ENCODE results near the gene FTH1. TPM values are rescaled to one million over a fixed set of nuclear protein-coding genes. Genes with fewer than 3 reads are reported as not detected.

Gene FTH1
- polyA plus RNA-seq, 4 donors, result 3,413 to 10,000 (median 8,267) TPM

DNA sequence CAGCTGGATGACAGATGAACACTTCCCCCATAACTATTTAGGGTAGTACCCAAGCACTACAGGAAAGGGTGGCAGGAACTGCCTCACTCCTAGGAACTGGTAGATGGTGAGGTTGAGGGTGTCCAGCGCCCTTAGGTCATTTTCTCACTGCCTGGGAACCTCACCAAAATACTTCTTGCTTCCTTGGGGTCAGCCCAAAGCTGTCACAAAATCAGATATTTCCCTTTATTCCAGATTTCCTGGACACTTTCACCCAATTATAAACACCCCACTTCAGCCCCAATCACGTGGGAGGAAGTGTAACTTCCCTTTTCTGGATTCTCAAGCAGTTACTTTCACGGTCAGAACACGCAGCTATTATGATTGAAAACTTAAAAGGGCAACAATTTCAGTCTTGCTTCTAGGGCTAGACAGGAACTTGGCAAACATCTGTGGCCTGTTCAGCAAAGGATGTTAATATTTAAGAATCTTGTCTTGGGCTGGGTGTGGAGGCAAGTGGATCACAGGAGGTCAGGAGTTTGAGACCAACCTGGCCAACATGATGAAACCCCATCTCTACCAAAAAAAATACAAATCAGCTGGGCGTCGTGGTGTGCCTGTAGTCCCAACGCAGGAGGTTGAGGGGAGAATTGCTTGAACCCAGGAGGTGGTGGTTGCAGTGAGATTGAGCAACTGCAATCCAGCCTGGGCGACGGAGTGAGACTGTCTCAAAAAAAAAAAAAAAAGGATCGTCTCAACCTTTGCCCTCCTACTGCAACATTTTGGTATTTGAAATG is 4.0 kb downstream of the FTH1 start:
- H3K27me3 ChIP-seq (ENCODE audit: control insufficient read depth in 3 of 3, insufficient read depth in 3 of 3, low read length in 3 of 3), result no peaks in the 10 kb centered on the region
- DNase-seq, result peak in 1 of 2 donors; percentile 42
- H3K4me3 ChIP-seq (ENCODE audit: low read depth in 1 of 3, low read length in 3 of 3), result no peak overlapping the region
- peak overlapping the region; percentile 76 to 99 (median 77) for H3K27ac ChIP-seq (ENCODE audit: low read depth in 1 of 3, low read length in 2 of 3)
- H3K9me3 ChIP-seq (ENCODE audit: control insufficient read depth in 2 of 2, insufficient read depth in 1 of 2, low read depth in 1 of 2, low read length in 1 of 2), result no peaks in the 10 kb centered on the region
- WGBS, 3 donors, result 20 to 31% (median 30%) methylated on average over 10 of the region's 10 CpGs
- peaks cover 0 to 57% (median 7%) of the 10 kb centered on the region in 3 donors for H3K36me3 ChIP-seq (ENCODE audit: control insufficient read depth in 3 of 3, insufficient read depth in 2 of 3, low read depth in 1 of 3, low read length in 3 of 3)
- FAIRE-seq, result no peak
- H3K4me1 ChIP-seq (ENCODE audit: control insufficient read depth in 3 of 3, insufficient read depth in 2 of 3, low read depth in 1 of 3, low read length in 2 of 3), result peaks cover 0 to 66% (median 3%) of the 10 kb centered on the region in 3 donors

DNA sequence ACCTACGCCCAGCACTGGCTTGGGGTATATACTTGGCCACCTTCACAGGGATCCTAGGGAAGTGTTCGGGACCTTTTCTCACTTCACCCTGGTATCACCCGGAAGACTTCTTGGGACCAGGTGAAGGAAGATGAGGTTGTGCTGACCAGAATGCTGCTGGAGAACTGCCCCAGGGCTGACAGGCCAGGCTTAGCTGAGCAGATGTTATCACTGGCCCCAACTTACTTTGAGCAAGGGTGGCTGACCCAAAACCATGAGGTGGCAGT is 4.5 kb downstream of the FTH1 start:
- no peak for DNase-seq
- Histone ChIP-seq H3K36me3 (ENCODE audit: control insufficient read depth in 3 of 3, insufficient read depth in 2 of 3, low read depth in 1 of 3, low read length in 3 of 3) (peaks cover 0 to 62% (median 7%) of the 10 kb centered on the region in 3 donors), H3K27me3 (ENCODE audit: control insufficient read depth in 3 of 3, insufficient read depth in 3 of 3, low read length in 3 of 3) (no peaks in the 10 kb centered on the region), H3K27ac (ENCODE audit: low read depth in 1 of 3, low read length in 2 of 3) (peak overlapping the region; percentile 76 to 99 (median 77)), H3K4me3 (ENCODE audit: low read depth in 1 of 3, low read length in 3 of 3) (no peak overlapping the region), H3K9me3 (ENCODE audit: control insufficient read depth in 2 of 2, insufficient read depth in 1 of 2, low read depth in 1 of 2, low read length in 1 of 2) (no peaks in the 10 kb centered on the region), H3K4me1 (ENCODE audit: control insufficient read depth in 3 of 3, insufficient read depth in 2 of 3, low read depth in 1 of 3, low read length in 2 of 3) (peaks cover 0 to 65% (median 3%) of the 10 kb centered on the region in 3 donors)
- 90 to 92% (median 92%) methylated on average over 3 of the region's 3 CpGs for WGBS, 3 donors
- FAIRE-seq, result no peak

DNA sequence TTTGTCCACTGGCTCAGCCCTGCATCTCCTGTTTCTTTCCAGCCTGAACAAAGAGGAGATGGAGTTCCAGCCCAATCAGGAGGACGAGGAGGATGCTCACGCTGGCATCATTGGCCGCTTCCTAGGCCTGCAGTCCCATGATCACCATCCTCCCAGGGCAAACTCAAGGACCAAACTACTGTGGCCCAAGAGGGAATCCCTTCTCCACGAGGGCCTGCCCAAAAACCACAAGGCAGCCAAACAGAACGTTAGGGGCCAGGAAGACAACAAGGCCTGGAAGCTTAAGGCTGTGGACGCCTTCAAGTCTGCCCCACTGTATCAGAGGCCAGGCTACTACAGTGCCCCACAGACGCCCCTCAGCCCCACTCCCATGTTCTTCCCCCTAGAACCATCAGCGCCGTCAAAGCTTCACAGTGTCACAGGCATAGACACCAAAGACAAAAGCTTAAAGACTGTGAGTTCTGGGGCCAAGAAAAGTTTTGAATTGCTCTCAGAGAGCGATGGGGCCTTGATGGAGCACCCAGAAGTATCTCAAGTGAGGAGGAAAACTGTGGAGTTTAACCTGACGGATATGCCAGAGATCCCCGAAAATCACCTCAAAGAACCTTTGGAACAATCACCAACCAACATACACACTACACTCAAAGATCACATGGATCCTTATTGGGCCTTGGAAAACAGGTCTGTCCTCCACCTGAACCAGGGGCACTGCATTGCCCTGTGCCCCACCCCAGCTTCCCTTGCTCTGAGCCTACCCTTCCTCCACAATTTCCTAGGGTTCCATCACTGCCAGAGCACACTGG is 5.0 kb downstream of the FTH1 start:
- no peaks in the 10 kb centered on the region for H3K9me3 ChIP-seq (ENCODE audit: control insufficient read depth in 2 of 2, insufficient read depth in 1 of 2, low read depth in 1 of 2, low read length in 1 of 2)
- no peaks in the 10 kb centered on the region for H3K27me3 ChIP-seq (ENCODE audit: control insufficient read depth in 3 of 3, insufficient read depth in 3 of 3, low read length in 3 of 3)
- H3K4me1 ChIP-seq (ENCODE audit: control insufficient read depth in 3 of 3, insufficient read depth in 2 of 3, low read depth in 1 of 3, low read length in 2 of 3), result peaks cover 0 to 65% (median 3%) of the 10 kb centered on the region in 3 donors
- peak overlapping the region; percentile 76 to 99 (median 77) for H3K27ac ChIP-seq (ENCODE audit: low read depth in 1 of 3, low read length in 2 of 3)
- 75 to 86% (median 80%) methylated on average over 12 of the region's 12 CpGs for WGBS, 3 donors
- H3K36me3 ChIP-seq (ENCODE audit: control insufficient read depth in 3 of 3, insufficient read depth in 2 of 3, low read depth in 1 of 3, low read length in 3 of 3), result peaks cover 0 to 66% (median 7%) of the 10 kb centered on the region in 3 donors
- no peak overlapping the region for H3K4me3 ChIP-seq (ENCODE audit: low read depth in 1 of 3, low read length in 3 of 3)
- DNase-seq (peak; percentile 30 to 57), FAIRE-seq (no peak)

DNA sequence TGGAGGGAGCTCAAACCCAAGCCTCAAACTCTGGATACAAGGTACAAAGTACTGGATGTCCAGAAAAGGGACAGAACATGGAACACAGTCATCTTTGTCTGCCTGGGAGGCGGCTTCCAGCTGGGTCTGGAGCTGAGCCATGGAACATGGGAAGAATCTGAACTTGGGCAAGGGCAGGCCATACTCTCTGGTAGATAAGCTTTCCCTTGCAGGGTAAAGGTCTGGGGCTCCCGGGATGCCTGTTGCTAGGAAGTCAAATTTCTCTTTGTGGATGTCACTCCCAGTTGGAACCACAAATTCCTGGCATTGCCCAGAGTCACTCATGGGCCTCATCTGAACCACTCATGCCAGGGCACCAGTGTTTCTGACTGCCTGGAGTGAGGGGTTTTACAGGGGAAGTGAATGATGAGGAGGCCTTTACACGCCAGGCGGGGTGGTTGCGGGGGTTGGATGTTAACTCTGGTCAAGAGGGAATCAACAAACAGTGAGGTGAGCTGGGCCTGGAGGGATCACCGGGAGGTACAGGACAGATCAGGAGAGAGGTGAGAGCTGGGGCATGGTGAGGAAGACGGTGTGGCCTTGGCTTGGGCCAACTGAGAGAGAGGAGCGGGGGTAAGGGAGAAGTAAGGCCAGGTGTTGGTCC is 5.7 kb downstream of the FTH1 start:
- peaks cover 0 to 71% (median 7%) of the 10 kb centered on the region in 3 donors for H3K36me3 ChIP-seq (ENCODE audit: control insufficient read depth in 3 of 3, insufficient read depth in 2 of 3, low read depth in 1 of 3, low read length in 3 of 3)
- peak overlapping the region; percentile 76 to 99 (median 77) for H3K27ac ChIP-seq (ENCODE audit: low read depth in 1 of 3, low read length in 2 of 3)
- no peaks in the 10 kb centered on the region for H3K27me3 ChIP-seq (ENCODE audit: control insufficient read depth in 3 of 3, insufficient read depth in 3 of 3, low read length in 3 of 3)
- no peaks in the 10 kb centered on the region for H3K9me3 ChIP-seq (ENCODE audit: control insufficient read depth in 2 of 2, insufficient read depth in 1 of 2, low read depth in 1 of 2, low read length in 1 of 2)
- WGBS, 3 donors, result 50 to 77% (median 69%) methylated on average over 8 of the region's 8 CpGs
- H3K4me1 ChIP-seq (ENCODE audit: control insufficient read depth in 3 of 3, insufficient read depth in 2 of 3, low read depth in 1 of 3, low read length in 2 of 3), result peaks cover 0 to 65% (median 3%) of the 10 kb centered on the region in 3 donors
- H3K4me3 ChIP-seq (ENCODE audit: low read depth in 1 of 3, low read length in 3 of 3), result no peak overlapping the region
- FAIRE-seq, result no peak
- DNase-seq, result peak; percentile 81 to 98

DNA sequence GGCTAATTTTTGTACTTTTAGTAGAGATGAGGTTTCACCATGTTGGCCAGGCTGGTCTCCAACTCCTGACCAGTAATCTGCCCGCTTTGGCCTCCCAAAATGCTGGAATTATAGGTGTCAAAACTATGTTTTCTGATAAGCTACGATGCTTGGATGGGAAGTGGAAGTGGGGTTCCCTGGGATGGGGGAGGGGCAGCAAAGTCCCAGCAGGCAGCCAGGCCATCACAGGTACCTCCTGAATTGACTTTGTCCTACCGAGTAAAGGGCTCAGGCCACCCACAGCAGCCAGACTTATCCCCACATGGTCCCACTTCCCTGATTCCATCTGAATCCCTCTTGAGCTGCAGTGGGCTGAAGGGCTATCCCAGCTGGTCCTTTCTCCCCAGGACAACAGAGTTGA is 6.9 kb downstream of the FTH1 start:
- WGBS, 3 donors, result 82 to 84% (median 84%) methylated on average over 3 of the region's 3 CpGs
- no peaks in the 10 kb centered on the region for H3K9me3 ChIP-seq (ENCODE audit: control insufficient read depth in 2 of 2, insufficient read depth in 1 of 2, low read depth in 1 of 2, low read length in 1 of 2)
- DNase-seq (no peak), FAIRE-seq (no peak)
- peaks cover 0 to 69% (median 3%) of the 10 kb centered on the region in 3 donors for H3K4me1 ChIP-seq (ENCODE audit: control insufficient read depth in 3 of 3, insufficient read depth in 2 of 3, low read depth in 1 of 3, low read length in 2 of 3)
- peaks cover 0 to 68% (median 4%) of the 10 kb centered on the region in 3 donors for H3K36me3 ChIP-seq (ENCODE audit: control insufficient read depth in 3 of 3, insufficient read depth in 2 of 3, low read depth in 1 of 3, low read length in 3 of 3)
- H3K4me3 ChIP-seq (ENCODE audit: low read depth in 1 of 3, low read length in 3 of 3), result no peak overlapping the region
- H3K27me3 ChIP-seq (ENCODE audit: control insufficient read depth in 3 of 3, insufficient read depth in 3 of 3, low read length in 3 of 3), result no peaks in the 10 kb centered on the region
- H3K27ac ChIP-seq (ENCODE audit: low read depth in 1 of 3, low read length in 2 of 3), result peak overlapping the region; percentile 68 to 99 (median 77)

DNA sequence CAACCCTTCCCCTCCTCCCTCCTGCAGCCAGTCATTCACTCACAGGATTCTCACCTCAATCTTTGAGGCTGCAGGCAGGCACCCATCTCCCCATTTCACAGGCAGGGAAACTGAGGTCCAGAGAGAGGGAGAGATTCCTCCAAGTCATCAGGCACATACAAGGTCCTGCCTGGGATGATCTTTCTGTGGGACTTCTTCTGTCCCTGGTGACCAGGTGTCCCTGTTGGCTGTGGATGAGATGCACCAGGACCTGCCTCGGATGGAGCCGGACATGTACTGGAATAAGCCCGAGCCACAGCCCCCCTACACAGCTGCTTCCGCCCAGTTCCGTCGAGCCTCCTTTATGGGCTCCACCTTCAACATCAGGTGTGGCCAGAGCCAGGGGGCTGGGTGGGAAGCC is 7.8 kb downstream of the FTH1 start:
- 83 to 90% (median 87%) methylated on average over 6 of the region's 6 CpGs for WGBS, 3 donors

DNA sequence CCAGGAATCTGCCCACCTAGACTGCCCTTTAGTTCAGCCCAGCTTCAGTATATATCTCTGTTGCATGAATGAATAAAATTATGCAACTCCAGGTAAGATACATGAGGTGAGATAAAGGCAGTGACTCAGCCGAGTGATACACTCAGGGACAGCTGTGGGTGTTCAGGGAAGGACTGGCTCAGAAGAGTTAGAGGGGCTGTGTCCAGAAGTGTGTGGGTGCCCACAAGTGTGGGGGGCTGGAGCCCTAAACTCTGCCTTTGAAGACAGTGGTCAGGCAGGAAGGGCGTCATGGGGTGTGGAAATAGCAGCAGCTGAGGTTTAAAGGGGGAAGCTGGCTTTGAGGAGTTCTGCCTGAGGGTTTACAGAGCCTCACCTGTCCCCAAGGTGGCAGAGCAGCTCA is 8.3 kb downstream of the FTH1 start:
- DNase-seq, result peak; percentile 42 to 84
- Histone ChIP-seq H3K4me3 (ENCODE audit: low read depth in 1 of 3, low read length in 3 of 3) (no peak overlapping the region), H3K27me3 (ENCODE audit: control insufficient read depth in 3 of 3, insufficient read depth in 3 of 3, low read length in 3 of 3) (peaks cover 0 to 5% (median 0%) of the 10 kb centered on the region in 3 donors), H3K9me3 (ENCODE audit: control insufficient read depth in 2 of 2, insufficient read depth in 1 of 2, low read depth in 1 of 2, low read length in 1 of 2) (no peaks in the 10 kb centered on the region), H3K27ac (ENCODE audit: low read depth in 1 of 3, low read length in 2 of 3) (peak overlapping the region in 2 of 3 donors; percentile 62 to 67), H3K36me3 (ENCODE audit: control insufficient read depth in 3 of 3, insufficient read depth in 2 of 3, low read depth in 1 of 3, low read length in 3 of 3) (peaks cover 0 to 61% (median 0%) of the 10 kb centered on the region in 3 donors), H3K4me1 (ENCODE audit: control insufficient read depth in 3 of 3, insufficient read depth in 2 of 3, low read depth in 1 of 3, low read length in 2 of 3) (peaks cover 2 to 70% (median 3%) of the 10 kb centered on the region in 3 donors)
- no peak for FAIRE-seq
- 9 to 45% (median 29%) methylated on average over 2 of the region's 2 CpGs for WGBS, 3 donors

More for the DNA sequence above, 7.8 kb downstream of the FTH1 start:
- H3K4me3 ChIP-seq (ENCODE audit: low read depth in 1 of 3, low read length in 3 of 3), result no peak overlapping the region
- H3K36me3 ChIP-seq (ENCODE audit: control insufficient read depth in 3 of 3, insufficient read depth in 2 of 3, low read depth in 1 of 3, low read length in 3 of 3), result peaks cover 0 to 64% (median 0%) of the 10 kb centered on the region in 3 donors
- peak overlapping the region in 2 of 3 donors; percentile 62 to 67 for H3K27ac ChIP-seq (ENCODE audit: low read depth in 1 of 3, low read length in 2 of 3)
- no peak for DNase-seq
- no peaks in the 10 kb centered on the region for H3K9me3 ChIP-seq (ENCODE audit: control insufficient read depth in 2 of 2, insufficient read depth in 1 of 2, low read depth in 1 of 2, low read length in 1 of 2)
- no peak for FAIRE-seq
- no peaks in the 10 kb centered on the region for H3K27me3 ChIP-seq (ENCODE audit: control insufficient read depth in 3 of 3, insufficient read depth in 3 of 3, low read length in 3 of 3)
- H3K4me1 ChIP-seq (ENCODE audit: control insufficient read depth in 3 of 3, insufficient read depth in 2 of 3, low read depth in 1 of 3, low read length in 2 of 3), result peaks cover 2 to 72% (median 3%) of the 10 kb centered on the region in 3 donors

DNA sequence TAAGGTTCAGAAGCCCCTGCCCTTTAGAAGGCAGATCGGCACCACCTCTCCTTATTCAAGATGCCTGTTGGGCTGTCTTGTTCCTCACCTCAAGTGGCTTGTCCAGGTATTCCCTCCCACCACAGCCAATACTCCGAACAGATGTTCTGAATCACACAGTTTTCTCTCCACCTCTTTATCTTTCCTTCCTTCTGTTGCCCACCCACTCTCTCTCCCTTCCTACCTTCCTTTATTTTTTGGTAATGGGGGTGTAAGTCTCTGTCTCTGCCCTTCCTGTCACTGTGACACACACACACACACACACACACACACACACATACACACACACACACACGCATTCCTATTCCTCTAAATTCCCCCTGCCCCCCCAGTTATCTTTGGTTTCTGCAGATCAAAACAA is 8.8 kb downstream of the FTH1 start:
- no peak overlapping the region for H3K4me3 ChIP-seq (ENCODE audit: low read depth in 1 of 3, low read length in 3 of 3)
- H3K9me3 ChIP-seq (ENCODE audit: control insufficient read depth in 2 of 2, insufficient read depth in 1 of 2, low read depth in 1 of 2, low read length in 1 of 2), result no peaks in the 10 kb centered on the region
- H3K27ac ChIP-seq (ENCODE audit: low read depth in 1 of 3, low read length in 2 of 3), result no peak overlapping the region
- DNase-seq (no peak), FAIRE-seq (no peak)
- WGBS, 3 donors, result 61 to 69% (median 63%) methylated on average over 3 of the region's 3 CpGs
- peaks cover 0 to 7% (median 0%) of the 10 kb centered on the region in 3 donors for H3K27me3 ChIP-seq (ENCODE audit: control insufficient read depth in 3 of 3, insufficient read depth in 3 of 3, low read length in 3 of 3)
- peaks cover 0 to 56% (median 0%) of the 10 kb centered on the region in 3 donors for H3K36me3 ChIP-seq (ENCODE audit: control insufficient read depth in 3 of 3, insufficient read depth in 2 of 3, low read depth in 1 of 3, low read length in 3 of 3)
- H3K4me1 ChIP-seq (ENCODE audit: control insufficient read depth in 3 of 3, insufficient read depth in 2 of 3, low read depth in 1 of 3, low read length in 2 of 3), result peaks cover 2 to 65% (median 3%) of the 10 kb centered on the region in 3 donors

Measured in small intestine (tissue), 7 donors.